ENCODE measurements around the gene TOPORS.

TOPORS gene

GRCh38 chr9:32503008-32503407 is 49.4 kb downstream of the TOPORS start:
- no peak for DNase-seq (ENCODE audit: low read depth, low spot score)

- no peak for DNase-seq (ENCODE audit: low read depth, low spot score)
These were observed 49.9 kb downstream of the TOPORS start for GRCh38 chr9:32502464-32502863.

- no peak for DNase-seq (ENCODE audit: low read depth, low spot score)
These were observed 50.5 kb downstream of the TOPORS start for GRCh38 chr9:32501868-32502267.

GRCh38 chr9:32500768-32501167 is 51.6 kb downstream of the TOPORS start:
- no peak for DNase-seq (ENCODE audit: low read depth, low spot score)

- no peak for DNase-seq (ENCODE audit: low read depth, low spot score)
These were observed 54.5 kb downstream of the TOPORS start for GRCh38 chr9:32497921-32498320.

- DNase-seq (ENCODE audit: low read depth, low spot score) = no peak
These were observed 61.8 kb downstream of the TOPORS start for GRCh38 chr9:32490601-32491000.

All from smooth muscle cell of the brain vasculature (primary cell).